NCI-H748 (cell line): ENCODE measurements around the gene SORBS1.
"Not testable (repeated sequence)": the region's sequence is repeated elsewhere in the genome, so short reads cannot be mapped to it uniquely, and the experiment has no call there.

Source experiments
- DNase-seq: peaks from one replicate; lab custom pipeline; 2025; ENCODE audit not compliant: unreplicated experiment; lab: John Stamatoyannopoulos, UW

SORBS1 gene

GRCh38 chr10:95493862-95494261 lies 67.3 kb downstream of the SORBS1 start:
- DNase-seq, result no peak

GRCh38 chr10:95487994-95488393 lies 73.2 kb downstream of the SORBS1 start:
- DNase-seq, result no peak

- DNase-seq, result no peak
Observed at GRCh38 chr10:95485056-95485844, 75.9 kb downstream of the SORBS1 start.

GRCh38 chr10:95482501-95483233 lies 78.5 kb downstream of the SORBS1 start:
- no peak for DNase-seq

GRCh38 chr10:95480901-95481491 lies 80.2 kb downstream of the SORBS1 start:
- peak; percentile 68 for DNase-seq

- DNase-seq, result no peak
Observed at GRCh38 chr10:95480102-95480900, 80.9 kb downstream of the SORBS1 start.

GRCh38 chr10:95478935-95479334 lies 82.2 kb downstream of the SORBS1 start:
- no peak for DNase-seq

GRCh38 chr10:95478185-95478584 lies 83.0 kb downstream of the SORBS1 start:
- DNase-seq, result no peak

GRCh38 chr10:95477175-95477520 lies 84.0 kb downstream of the SORBS1 start:
- no peak for DNase-seq

GRCh38 chr10:95476469-95477174 lies 84.5 kb downstream of the SORBS1 start:
- no peak for DNase-seq

- DNase-seq, result peak; percentile 22
Observed at GRCh38 chr10:95475827-95476468, 85.2 kb downstream of the SORBS1 start.

- DNase-seq, result no peak
Observed at GRCh38 chr10:95475003-95475383, 86.2 kb downstream of the SORBS1 start.

GRCh38 chr10:95474228-95475002 lies 86.8 kb downstream of the SORBS1 start:
- peak; percentile 68 for DNase-seq

GRCh38 chr10:95472304-95473088 lies 88.7 kb downstream of the SORBS1 start:
- no peak for DNase-seq

- DNase-seq, result no peak
Observed at GRCh38 chr10:95469676-95470075, 91.5 kb downstream of the SORBS1 start.

- no peak for DNase-seq
Observed at GRCh38 chr10:95469251-95469650, 91.9 kb downstream of the SORBS1 start.

- DNase-seq, result not testable (repeated sequence)
Observed at GRCh38 chr10:95467642-95468041, 93.5 kb downstream of the SORBS1 start.

GRCh38 chr10:95467162-95467599 lies 94.0 kb downstream of the SORBS1 start:
- peak; percentile 30 for DNase-seq

GRCh38 chr10:95466436-95466835 lies 94.7 kb downstream of the SORBS1 start:
- no peak for DNase-seq
